Measurements from ENCODE around the gene EIF2D.

GRCh38 chr1:206558794-206559671 lies 53.2 kb downstream of the EIF2D start:
- TF ChIP-seq, protein P1, sequence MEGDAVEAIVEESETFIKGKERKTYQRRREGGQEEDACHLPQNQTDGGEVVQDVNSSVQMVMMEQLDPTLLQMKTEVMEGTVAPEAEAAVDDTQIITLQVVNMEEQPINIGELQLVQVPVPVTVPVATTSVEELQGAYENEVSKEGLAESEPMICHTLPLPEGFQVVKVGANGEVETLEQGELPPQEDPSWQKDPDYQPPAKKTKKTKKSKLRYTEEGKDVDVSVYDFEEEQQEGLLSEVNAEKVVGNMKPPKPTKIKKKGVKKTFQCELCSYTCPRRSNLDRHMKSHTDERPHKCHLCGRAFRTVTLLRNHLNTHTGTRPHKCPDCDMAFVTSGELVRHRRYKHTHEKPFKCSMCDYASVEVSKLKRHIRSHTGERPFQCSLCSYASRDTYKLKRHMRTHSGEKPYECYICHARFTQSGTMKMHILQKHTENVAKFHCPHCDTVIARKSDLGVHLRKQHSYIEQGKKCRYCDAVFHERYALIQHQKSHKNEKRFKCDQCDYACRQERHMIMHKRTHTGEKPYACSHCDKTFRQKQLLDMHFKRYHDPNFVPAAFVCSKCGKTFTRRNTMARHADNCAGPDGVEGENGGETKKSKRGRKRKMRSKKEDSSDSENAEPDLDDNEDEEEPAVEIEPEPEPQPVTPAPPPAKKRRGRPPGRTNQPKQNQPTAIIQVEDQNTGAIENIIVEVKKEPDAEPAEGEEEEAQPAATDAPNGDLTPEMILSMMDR (conservative IDR thresholded peaks at IDR 0.05; ENCODE audit: low read depth, low read length) = no peak
- TF ChIP-seq EZH2 (IDR thresholded peaks at IDR 0.05; ENCODE audit: low read length, unreplicated experiment) = no peak
- TF ChIP-seq EZH2phosphoT487 (IDR thresholded peaks at IDR 0.05; ENCODE audit: borderline replicate concordance, low read length) = no peak

Measured in PC-3 (cell line).